Spleen (tissue), 11 donors: ENCODE results near the gene ZNF692. TPM values are rescaled to one million over a fixed set of nuclear protein-coding genes. Genes with fewer than 3 reads are reported as not detected.

Experiments
- DNase-seq: peaks from one replicate; pipeline ENCODE4 v3.0.0-alpha.2; 2020
- H3K27ac ChIP-seq, 8 donors: fragments of 200-600 bp; sonication (generic) in 7 of 8; 1 replicate in 4 of 8; 2 replicates in 4 of 8; pipeline versions ENCODE4 v1.5.0 to v1.8.0; 2016 to 2021; ENCODE audit warnings: inconsistent platforms in 4 of 8, mild to moderate bottlenecking in 4 of 8, moderate library complexity in 1 of 8
- H3K27me3 ChIP-seq, 7 donors: fragments of 200-600 bp; sonication (generic) in 6 of 7; replicated peaks in 1 of 7; 1 replicate in 4 of 7; 2 replicates in 3 of 7; pipeline versions ENCODE4 v1.5.0 to v1.8.0; 2016 to 2021; ENCODE audit warnings: inconsistent platforms in 3 of 7, mild to moderate bottlenecking in 1 of 7
- H3K36me3 ChIP-seq, 6 donors: fragments of 200-600 bp; sonication (generic) in 5 of 6; 1 replicate in 4 of 6; 2 replicates in 2 of 6; pipeline versions ENCODE4 v1.5.0 to v1.8.0; 2016 to 2021; ENCODE audit warnings: inconsistent platforms in 2 of 6
- H3K4me1 ChIP-seq, 6 donors: fragments of 200-600 bp; sonication (generic) in 5 of 6; 1 replicate in 3 of 6; 2 replicates in 3 of 6; pipeline versions ENCODE4 v1.5.0 to v1.8.0; 2016 to 2021; ENCODE audit warnings: inconsistent platforms in 3 of 6
- H3K4me3 ChIP-seq, 8 donors: fragments of 200-600 bp; sonication (generic) in 7 of 8; 1 replicate in 4 of 8; 2 replicates in 4 of 8; pipeline versions ENCODE4 v1.5.0 to v1.8.0; 2016 to 2021; ENCODE audit warnings: inconsistent platforms in 4 of 8, mild to moderate bottlenecking in 4 of 8, moderate library complexity in 2 of 8
- H3K9me3 ChIP-seq, 8 donors: fragments of 200-600 bp; sonication (generic) in 7 of 8; 1 replicate in 4 of 8; 2 replicates in 4 of 8; pipeline versions ENCODE4 v1.5.0 to v1.8.0; 2016 to 2021; ENCODE audit warnings: inconsistent platforms in 4 of 8
- POLR2A ChIP-seq, 3 donors: fragments of 450-650 bp; IDR thresholded peaks; one replicate each; pipeline ENCODE4 v1.5.1; 2017; ENCODE audit warnings: antibody characterized with exemption in 3 of 3, mild to moderate bottlenecking in 1 of 3
- POLR2AphosphoS5 ChIP-seq, 3 donors: sonication (generic); formaldehyde crosslinking; IDR thresholded peaks; one replicate each; pipeline ENCODE4 v1.5.1; 2017; ENCODE audit warnings: antibody characterized with exemption in 3 of 3
- WGBS, 5 donors: extraction: QIAGEN DNeasy Blood & Tissue Kit in 3 of 5; methylation state at CpG; one replicate each; pipeline versions ENCODE4 v1.1.5 to v1.1.7; 2013 to 2018; 5-methylcytosine and 5-hydroxymethylcytosine counted together
- intact Hi-C: fragments of 100-400 bp; cut with DNase I; formaldehyde crosslinking; loops from one replicate; pipeline ENCODE4 v1.15.0; 2023; ENCODE audit warnings: low total_unique reads
- polyA plus RNA-seq, 3 donors: library from polyadenylated mRNA; stranded (reverse); fragments of 200-250 nt; gene quantifications; one replicate each; pipeline ENCODE4 v1.2.1, GENCODE V29; 2013
- total RNA-seq, 7 donors: library from RNA; depleted of rRNA in 3 of 7; stranded (reverse); fragments of >200 nt in 3 of 7; fragmentation: NEBNext Ultra II Directional in 4 of 7; extraction: Animal tissue kit (Norgen Biotek cat#: 25700) in 4 of 7; gene quantifications; one replicate each; pipeline versions ENCODE4 v1.1.0 to v1.2.1, GENCODE V29; 2016 to 2021
- TF ChIP-seq, protein P1 (sequence below), 11 experiments: fragments of 200-600 bp in 7 of 11; fragments of 450-650 bp in 4 of 11; sonication (generic) in 4 of 11; IDR thresholded peaks in 8 of 11; conservative IDR thresholded peaks in 3 of 11; 1 replicate in 7 of 11; 2 replicates in 4 of 11; pipeline versions ENCODE4 v1.4.0 to v1.8.0; 2016 to 2021; ENCODE audit warnings: antibody characterized with exemption in 11 of 11, inconsistent platforms in 4 of 11, mild to moderate bottlenecking in 1 of 11
- donor health status: healthy with polysubstance abuse.
- donor health status: DM: no; HTN: no; CAD: no; lungs with moderate emphysema.
- donor health status: DM: no; HTN: no; CAD: no.
- donor health status: Bipolar disorder and iron deficiency.
- donor health status: healthy.
- donor health status: DM: no; HTN: no; CAD: no.
- donor health status: DM: yes; HTN: yes; CAD: no.

ZNF692 gene
- total and polyA plus RNA-seq, 10 donors = 33.5 to 138 (median 48.6) TPM

DNA sequence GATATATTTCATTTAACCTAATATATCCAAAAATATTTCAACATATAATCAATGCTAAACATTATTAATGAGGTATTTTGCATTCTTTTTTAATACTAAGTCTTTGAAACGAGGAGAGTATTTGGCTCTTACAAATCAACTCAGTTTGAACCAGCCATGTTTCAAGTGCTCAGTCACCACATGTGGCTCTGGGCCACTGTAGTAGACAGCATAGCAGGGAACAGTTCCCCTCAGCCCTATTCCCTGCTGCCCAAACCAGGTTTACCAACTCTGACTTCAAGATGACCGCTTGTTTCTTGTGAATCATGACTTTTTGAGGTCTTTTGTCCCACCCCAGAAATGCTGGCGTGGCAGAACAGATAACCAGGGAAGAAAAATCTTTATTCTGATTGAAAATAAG is 15.2 kb downstream of the ZNF692 start:
- no peak for DNase-seq
- H3K9me3 ChIP-seq = no peaks in the 10 kb centered on the region
- TF ChIP-seq, protein P1, sequence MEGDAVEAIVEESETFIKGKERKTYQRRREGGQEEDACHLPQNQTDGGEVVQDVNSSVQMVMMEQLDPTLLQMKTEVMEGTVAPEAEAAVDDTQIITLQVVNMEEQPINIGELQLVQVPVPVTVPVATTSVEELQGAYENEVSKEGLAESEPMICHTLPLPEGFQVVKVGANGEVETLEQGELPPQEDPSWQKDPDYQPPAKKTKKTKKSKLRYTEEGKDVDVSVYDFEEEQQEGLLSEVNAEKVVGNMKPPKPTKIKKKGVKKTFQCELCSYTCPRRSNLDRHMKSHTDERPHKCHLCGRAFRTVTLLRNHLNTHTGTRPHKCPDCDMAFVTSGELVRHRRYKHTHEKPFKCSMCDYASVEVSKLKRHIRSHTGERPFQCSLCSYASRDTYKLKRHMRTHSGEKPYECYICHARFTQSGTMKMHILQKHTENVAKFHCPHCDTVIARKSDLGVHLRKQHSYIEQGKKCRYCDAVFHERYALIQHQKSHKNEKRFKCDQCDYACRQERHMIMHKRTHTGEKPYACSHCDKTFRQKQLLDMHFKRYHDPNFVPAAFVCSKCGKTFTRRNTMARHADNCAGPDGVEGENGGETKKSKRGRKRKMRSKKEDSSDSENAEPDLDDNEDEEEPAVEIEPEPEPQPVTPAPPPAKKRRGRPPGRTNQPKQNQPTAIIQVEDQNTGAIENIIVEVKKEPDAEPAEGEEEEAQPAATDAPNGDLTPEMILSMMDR (IDR thresholded peaks at IDR 0.05 in 8 of 11, conservative IDR thresholded peaks at IDR 0.05 in 3 of 11) = no peak
- no peak for TF ChIP-seq POLR2AphosphoS5 (IDR thresholded peaks at IDR 0.05)
- no peak for TF ChIP-seq POLR2A (IDR thresholded peaks at IDR 0.05)
- H3K27me3 ChIP-seq = no peaks in the 10 kb centered on the region
- peaks cover 19 to 50% (median 41%) of the 10 kb centered on the region in 6 donors for H3K4me1 ChIP-seq
- no peak overlapping the region for H3K27ac ChIP-seq
- WGBS, 5 donors = 60 to 94% (median 88%) methylated on average over 3 of the region's 3 CpGs
- intact Hi-C loops = no loop called here
- peaks cover 0 to 72% (median 43%) of the 10 kb centered on the region in 6 donors for H3K36me3 ChIP-seq
- H3K4me3 ChIP-seq = no peak overlapping the region

DNA sequence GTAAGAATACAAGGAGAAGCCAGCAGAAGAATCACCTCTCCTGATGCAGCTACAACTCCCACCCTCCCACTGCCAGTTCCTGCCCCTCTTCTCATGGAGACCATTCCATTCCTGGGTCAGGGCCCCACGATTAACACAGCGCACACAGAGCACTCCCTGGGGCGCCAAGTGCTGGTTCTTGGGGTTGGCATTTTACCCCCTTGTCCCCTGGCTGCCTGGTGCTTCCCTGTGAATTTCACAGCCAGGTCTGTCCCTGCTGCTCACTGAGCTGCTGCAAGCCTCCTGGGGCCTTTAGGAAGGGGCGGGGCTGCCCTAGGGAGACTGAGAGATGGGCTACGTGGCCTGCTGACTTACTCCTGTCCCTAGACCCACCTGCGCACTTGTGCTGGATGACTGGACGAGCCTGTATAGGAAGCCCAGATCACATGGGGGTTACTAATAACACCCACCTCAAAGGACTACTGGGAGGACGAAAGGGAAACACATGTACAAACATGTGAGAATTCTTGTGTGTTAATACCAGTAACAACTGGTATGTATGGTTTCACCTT is 16.0 kb downstream of the ZNF692 start:
- H3K4me3 ChIP-seq = no peak overlapping the region
- 78 to 88% (median 85%) methylated on average over 8 of the region's 8 CpGs for WGBS, 5 donors
- H3K27ac ChIP-seq = peak overlapping the region in 4 of 8 donors; percentile 41 to 63 (median 54)
- no peak for TF ChIP-seq POLR2AphosphoS5 (IDR thresholded peaks at IDR 0.05)
- no peak for TF ChIP-seq POLR2A (IDR thresholded peaks at IDR 0.05)
- TF ChIP-seq, protein P1 (IDR thresholded peaks at IDR 0.05 in 8 of 11, conservative IDR thresholded peaks at IDR 0.05 in 3 of 11) = no peak
- H3K36me3 ChIP-seq = peaks cover 0 to 64% (median 35%) of the 10 kb centered on the region in 6 donors
- intact Hi-C loops = no loop called here
- H3K27me3 ChIP-seq = no peaks in the 10 kb centered on the region
- H3K9me3 ChIP-seq = no peaks in the 10 kb centered on the region
- DNase-seq = peak; percentile 67
- H3K4me1 ChIP-seq = peaks cover 19 to 50% (median 43%) of the 10 kb centered on the region in 6 donors

DNA sequence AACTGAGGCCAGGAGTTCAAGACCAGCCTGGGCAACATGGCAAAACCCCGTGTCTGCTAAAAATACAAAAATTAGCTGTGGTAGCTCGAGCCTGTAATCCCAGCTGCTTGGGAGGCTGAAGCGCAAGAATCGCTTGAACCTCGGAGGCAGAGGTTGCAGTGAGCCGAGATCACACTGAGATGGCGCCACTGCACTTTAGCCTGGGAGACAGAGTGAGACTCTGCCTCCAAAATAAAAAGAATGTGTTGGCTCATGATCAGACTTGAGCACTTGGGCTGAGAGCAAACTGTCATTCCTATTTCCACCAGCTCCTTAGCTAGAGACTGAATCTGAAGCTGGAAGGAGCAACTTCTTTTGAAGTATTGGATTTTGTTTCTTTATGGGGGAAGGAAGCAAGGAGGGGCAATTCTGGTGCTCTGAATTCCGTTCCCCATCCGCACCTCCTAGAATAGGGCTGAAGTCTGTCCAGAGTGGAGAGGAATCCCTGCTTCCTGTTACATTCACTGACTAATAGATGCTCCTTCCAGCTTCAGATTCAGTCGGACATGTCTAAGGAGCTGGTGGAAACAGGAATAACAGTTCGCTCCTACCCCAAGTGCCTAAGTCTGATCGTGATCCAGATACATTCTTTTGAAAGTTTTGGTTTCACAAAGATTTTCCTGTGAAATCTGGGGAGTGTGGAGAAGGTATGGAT is 17.0 kb downstream of the ZNF692 start:
- TF ChIP-seq POLR2A (IDR thresholded peaks at IDR 0.05) = no peak
- peak in 1 of 3 donors; percentile 17 for TF ChIP-seq POLR2AphosphoS5 (IDR thresholded peaks at IDR 0.05)
- TF ChIP-seq, protein P1 (IDR thresholded peaks at IDR 0.05 in 8 of 11, conservative IDR thresholded peaks at IDR 0.05 in 3 of 11) = peak in 8 of 11 experiments; percentile 12 to 66 (median 47)
- peaks cover 0 to 53% (median 25%) of the 10 kb centered on the region in 6 donors for H3K36me3 ChIP-seq
- H3K27me3 ChIP-seq = no peaks in the 10 kb centered on the region
- 54 to 73% (median 65%) methylated on average over 12 of the region's 12 CpGs for WGBS, 5 donors
- no peaks in the 10 kb centered on the region for H3K9me3 ChIP-seq
- peaks cover 25 to 59% (median 53%) of the 10 kb centered on the region in 6 donors for H3K4me1 ChIP-seq
- no peak overlapping the region for H3K4me3 ChIP-seq
- intact Hi-C loops = no loop called here
- peak overlapping the region in 6 of 8 donors; percentile 15 to 63 (median 44) for H3K27ac ChIP-seq
- DNase-seq = peak; percentile 73

DNA sequence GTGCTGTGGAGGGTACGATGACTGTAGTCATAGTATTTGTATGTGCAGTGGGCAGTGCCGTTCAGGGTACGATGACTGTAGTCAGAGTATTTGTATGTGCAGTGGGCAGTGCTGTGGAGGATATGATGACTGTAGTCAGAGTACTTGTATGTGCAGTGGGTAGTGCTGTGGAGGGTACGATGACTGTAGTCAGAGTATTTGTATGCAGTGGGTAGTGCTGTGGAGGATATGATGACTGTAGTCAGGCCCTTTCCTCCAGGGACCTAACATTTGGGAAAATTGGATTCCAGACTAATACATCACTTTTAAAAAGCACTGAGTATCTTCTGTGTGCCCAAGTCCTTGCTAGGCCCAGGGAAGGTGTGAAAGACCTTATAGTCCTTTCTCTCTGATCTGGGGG is 17.9 kb downstream of the ZNF692 start:
- H3K4me3 ChIP-seq = no peak overlapping the region
- intact Hi-C loops = no loop called here
- no peak for DNase-seq
- H3K36me3 ChIP-seq = peaks cover 0 to 44% (median 16%) of the 10 kb centered on the region in 6 donors
- H3K9me3 ChIP-seq = no peaks in the 10 kb centered on the region
- WGBS, 5 donors = 95 to 98% (median 96%) methylated on average over 4 of the region's 4 CpGs
- H3K4me1 ChIP-seq = peaks cover 25 to 58% (median 51%) of the 10 kb centered on the region in 6 donors
- no peaks in the 10 kb centered on the region for H3K27me3 ChIP-seq
- no peak for TF ChIP-seq POLR2A (IDR thresholded peaks at IDR 0.05)
- TF ChIP-seq, protein P1 (IDR thresholded peaks at IDR 0.05 in 8 of 11, conservative IDR thresholded peaks at IDR 0.05 in 3 of 11) = no peak
- TF ChIP-seq POLR2AphosphoS5 (IDR thresholded peaks at IDR 0.05) = no peak
- peak overlapping the region in 1 of 8 donors; percentile 63 for H3K27ac ChIP-seq
